ENCODE results near the gene USP40. TPM values are rescaled to one million over a fixed set of nuclear protein-coding genes. Genes with fewer than 3 reads are reported as not detected.

The USP40 gene
- total RNA-seq, 1 experiment from 2014 or later = 34.9 TPM

DNA sequence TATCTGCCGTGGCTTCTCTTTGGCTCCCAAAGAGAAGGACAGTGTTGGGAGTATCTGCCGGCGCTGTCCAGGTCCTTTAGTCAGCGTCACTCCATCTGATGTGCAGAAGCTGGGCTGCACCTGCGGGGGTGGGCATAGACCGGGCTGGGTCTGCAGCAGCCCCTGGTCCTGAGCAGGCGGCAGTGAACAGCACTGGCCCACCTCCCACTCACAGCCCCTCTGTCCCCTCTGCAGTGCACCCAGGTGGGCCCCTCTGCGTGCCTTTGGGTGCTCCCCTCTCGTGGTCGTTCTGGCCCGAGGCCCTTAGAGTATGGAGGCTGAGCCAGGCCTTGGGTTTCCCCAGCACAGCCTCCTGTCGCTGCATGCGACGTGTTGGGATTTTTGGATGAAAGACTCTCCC, 95.7 kb downstream of the USP40 start:
- CTCF ChIA-PET = no interaction called here
- intact Hi-C loops (cut with micrococcal nuclease) = no loop called here
- Histone ChIP-seq H3K36me3 (ENCODE audit: control insufficient read depth in 1 of 2, insufficient read depth in 2 of 2, low read length in 2 of 2) (peaks cover 4 to 14% of the 10 kb centered on the region in 2 experiments), H4K20me1 (ENCODE audit: insufficient read depth) (no peaks in the 10 kb centered on the region), H3K4me3 (replicated peaks in 1 of 2; ENCODE audit: low read depth in 1 of 2, low read length in 2 of 2) (no peak overlapping the region), H3K27me3 (ENCODE audit: insufficient read depth, low read length) (no peaks in the 10 kb centered on the region), H3K4me1 (ENCODE audit: control insufficient read depth in 1 of 2, insufficient read depth in 2 of 2, low read length in 2 of 2) (no peaks in the 10 kb centered on the region), H3K9me3 (ENCODE audit: control insufficient read depth in 1 of 2, insufficient read depth in 1 of 2, low read depth in 1 of 2, low read length in 2 of 2) (no peaks in the 10 kb centered on the region), H3K9ac (ENCODE audit: low read length) (no peak overlapping the region), H2AFZ (ENCODE audit: low read depth, low read length, poor library complexity, severe bottlenecking) (no peak overlapping the region), H3K27ac (ENCODE audit: low read depth, low read length) (no peak overlapping the region), H3K9me2 (ENCODE audit: insufficient read depth) (no peaks in the 10 kb centered on the region), H3K4me2 (ENCODE audit: low read length) (no peak overlapping the region), H3K79me2 (ENCODE audit: insufficient read depth, low read length) (no peaks in the 10 kb centered on the region)
- DNase-seq (ENCODE audit: low read depth, low spot score) (no peak), ATAC-seq (no peak)
- TF ChIP-seq POLR2A (IDR thresholded peaks at IDR 0.05; ENCODE audit: borderline replicate concordance, extremely low read depth, insufficient read depth, insufficient read length) = no peak
- no peak for TF ChIP-seq YY1 (IDR thresholded peaks at IDR 0.05; ENCODE audit: extremely low read depth, insufficient replicate concordance, low read depth, low read length)
- no peak for TF ChIP-seq RAD21 (IDR thresholded peaks at IDR 0.05; ENCODE audit: low read depth)
- TF ChIP-seq, protein P1, sequence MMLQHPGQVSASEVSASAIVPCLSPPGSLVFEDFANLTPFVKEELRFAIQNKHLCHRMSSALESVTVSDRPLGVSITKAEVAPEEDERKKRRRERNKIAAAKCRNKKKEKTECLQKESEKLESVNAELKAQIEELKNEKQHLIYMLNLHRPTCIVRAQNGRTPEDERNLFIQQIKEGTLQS (IDR thresholded peaks at IDR 0.05) = no peak
- no peak for TF ChIP-seq EZH2phosphoT487 (IDR thresholded peaks at IDR 0.05; ENCODE audit: borderline replicate concordance)
- POLR2A ChIA-PET = no interaction called here
- RAD21 ChIA-PET (ENCODE audit: low non-redundant PET in 1 of 2, low total read pairs in 2 of 2, uncharacterized antibody in 2 of 2, unreplicated experiment in 2 of 2) = no interaction called here
- BruUV-seq (replicated peaks) = no TSS peak

DNA sequence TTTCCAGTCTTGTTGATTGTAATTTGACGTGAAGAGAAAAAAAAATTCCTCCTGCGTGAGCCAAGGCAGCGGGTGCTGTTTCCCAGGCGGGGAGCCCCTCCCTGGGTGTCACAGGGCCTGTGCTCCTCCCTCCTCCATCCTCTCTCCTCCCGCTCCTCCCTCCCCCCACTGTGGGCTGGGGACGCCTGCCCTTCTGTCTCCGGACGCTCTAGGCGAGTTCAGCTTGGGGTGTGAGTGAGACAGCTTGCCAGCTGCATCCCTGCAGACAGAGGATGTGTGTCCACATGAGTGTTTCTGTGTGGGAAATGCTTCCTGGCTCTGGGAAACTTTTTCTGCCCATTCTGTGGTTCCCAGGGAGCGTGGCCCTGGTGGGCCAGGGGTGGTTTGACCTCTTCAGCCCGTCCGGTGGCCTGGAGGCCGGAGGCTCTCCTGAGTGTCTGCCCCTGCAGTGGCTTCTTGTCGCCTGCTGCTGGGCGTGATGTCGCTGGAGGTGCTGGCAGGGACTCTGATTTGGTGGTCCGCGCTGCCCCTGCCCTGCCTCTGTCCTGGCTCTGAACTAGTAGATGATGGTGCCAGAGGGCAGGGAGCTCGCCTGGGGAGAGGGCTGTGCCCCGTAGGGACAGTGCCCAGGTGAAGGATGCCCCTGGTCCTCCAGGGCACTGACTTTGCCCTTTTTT, 96.4 kb downstream of the USP40 start:
- intact Hi-C loops (cut with micrococcal nuclease) = no loop called here
- DNase-seq (ENCODE audit: low read depth, low spot score) (no peak), ATAC-seq (no peak)
- BruUV-seq (replicated peaks) = no TSS peak
- no peaks in the 10 kb centered on the region for H3K79me2 ChIP-seq (ENCODE audit: insufficient read depth, low read length)
- H3K4me1 ChIP-seq (ENCODE audit: control insufficient read depth in 1 of 2, insufficient read depth in 2 of 2, low read length in 2 of 2) = no peaks in the 10 kb centered on the region
- no peaks in the 10 kb centered on the region for H3K27me3 ChIP-seq (ENCODE audit: insufficient read depth, low read length)
- POLR2A ChIA-PET = no interaction called here
- no peaks in the 10 kb centered on the region for H4K20me1 ChIP-seq (ENCODE audit: insufficient read depth)
- no peak overlapping the region for H3K4me3 ChIP-seq (replicated peaks in 1 of 2; ENCODE audit: low read depth in 1 of 2, low read length in 2 of 2)
- no peak overlapping the region for H3K9ac ChIP-seq (ENCODE audit: low read length)
- CTCF ChIA-PET = no interaction called here
- H3K36me3 ChIP-seq (ENCODE audit: control insufficient read depth in 1 of 2, insufficient read depth in 2 of 2, low read length in 2 of 2) = peaks cover 6 to 16% of the 10 kb centered on the region in 2 experiments
- H3K9me2 ChIP-seq (ENCODE audit: insufficient read depth) = no peaks in the 10 kb centered on the region
- H3K4me2 ChIP-seq (ENCODE audit: low read length) = no peak overlapping the region
- H3K27ac ChIP-seq (ENCODE audit: low read depth, low read length) = no peak overlapping the region
- no peaks in the 10 kb centered on the region for H3K9me3 ChIP-seq (ENCODE audit: control insufficient read depth in 1 of 2, insufficient read depth in 1 of 2, low read depth in 1 of 2, low read length in 2 of 2)
- RAD21 ChIA-PET (ENCODE audit: low non-redundant PET in 1 of 2, low total read pairs in 2 of 2, uncharacterized antibody in 2 of 2, unreplicated experiment in 2 of 2) = no interaction called here
- H2AFZ ChIP-seq (ENCODE audit: low read depth, low read length, poor library complexity, severe bottlenecking) = no peak overlapping the region
- TF ChIP-seq EZH2 (IDR thresholded peaks at IDR 0.05) (no peak), EZH2phosphoT487 (IDR thresholded peaks at IDR 0.05; ENCODE audit: borderline replicate concordance) (no peak), POLR2AphosphoS5 (IDR thresholded peaks at IDR 0.05; ENCODE audit: low read depth, low read length) (no peak), EGR1 (IDR thresholded peaks at IDR 0.05; ENCODE audit: low read depth) (no peak), CTCF (IDR thresholded peaks at IDR 0.05 in 2 of 3, conservative IDR thresholded peaks at IDR 0.05 in 1 of 3; ENCODE audit: borderline replicate concordance in 1 of 3, insufficient read depth in 1 of 3, low read depth in 2 of 3, low read length in 2 of 3) (no peak), TCF7L2 (IDR thresholded peaks at IDR 0.05; ENCODE audit: borderline replicate concordance, extremely low read depth, insufficient read depth, insufficient read length) (no peak), POLR2A (IDR thresholded peaks at IDR 0.05; ENCODE audit: borderline replicate concordance, extremely low read depth, insufficient read depth, insufficient read length) (no peak), FOSL1 (IDR thresholded peaks at IDR 0.05; ENCODE audit: low read depth) (no peak), SP1 (IDR thresholded peaks at IDR 0.05; ENCODE audit: low read depth) (no peak), JUND (IDR thresholded peaks at IDR 0.05) (no peak), YY1 (IDR thresholded peaks at IDR 0.05; ENCODE audit: extremely low read depth, insufficient replicate concordance, low read depth, low read length) (no peak), SIN3A (IDR thresholded peaks at IDR 0.05; ENCODE audit: low read depth) (no peak), MAX (IDR thresholded peaks at IDR 0.05) (no peak)
- TF ChIP-seq, protein P2, sequence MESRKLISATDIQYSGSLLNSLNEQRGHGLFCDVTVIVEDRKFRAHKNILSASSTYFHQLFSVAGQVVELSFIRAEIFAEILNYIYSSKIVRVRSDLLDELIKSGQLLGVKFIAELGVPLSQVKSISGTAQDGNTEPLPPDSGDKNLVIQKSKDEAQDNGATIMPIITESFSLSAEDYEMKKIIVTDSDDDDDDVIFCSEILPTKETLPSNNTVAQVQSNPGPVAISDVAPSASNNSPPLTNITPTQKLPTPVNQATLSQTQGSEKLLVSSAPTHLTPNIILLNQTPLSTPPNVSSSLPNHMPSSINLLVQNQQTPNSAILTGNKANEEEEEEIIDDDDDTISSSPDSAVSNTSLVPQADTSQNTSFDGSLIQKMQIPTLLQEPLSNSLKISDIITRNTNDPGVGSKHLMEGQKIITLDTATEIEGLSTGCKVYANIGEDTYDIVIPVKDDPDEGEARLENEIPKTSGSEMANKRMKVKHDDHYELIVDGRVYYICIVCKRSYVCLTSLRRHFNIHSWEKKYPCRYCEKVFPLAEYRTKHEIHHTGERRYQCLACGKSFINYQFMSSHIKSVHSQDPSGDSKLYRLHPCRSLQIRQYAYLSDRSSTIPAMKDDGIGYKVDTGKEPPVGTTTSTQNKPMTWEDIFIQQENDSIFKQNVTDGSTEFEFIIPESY (IDR thresholded peaks at IDR 0.05; ENCODE audit: extremely low read depth, insufficient replicate concordance, low read length) = no peak

All from HCT116 (cell line).